Measurements from ENCODE around the gene UTS2. TPM values are rescaled to one million over a fixed set of nuclear protein-coding genes. Genes with fewer than 3 reads are reported as not detected.

The UTS2 gene
- total and polyA plus RNA-seq, 2 of the 8 experiments (the other 6 are each of a cell fraction or from before 2014, with no cell fraction given): not detected

DNA sequence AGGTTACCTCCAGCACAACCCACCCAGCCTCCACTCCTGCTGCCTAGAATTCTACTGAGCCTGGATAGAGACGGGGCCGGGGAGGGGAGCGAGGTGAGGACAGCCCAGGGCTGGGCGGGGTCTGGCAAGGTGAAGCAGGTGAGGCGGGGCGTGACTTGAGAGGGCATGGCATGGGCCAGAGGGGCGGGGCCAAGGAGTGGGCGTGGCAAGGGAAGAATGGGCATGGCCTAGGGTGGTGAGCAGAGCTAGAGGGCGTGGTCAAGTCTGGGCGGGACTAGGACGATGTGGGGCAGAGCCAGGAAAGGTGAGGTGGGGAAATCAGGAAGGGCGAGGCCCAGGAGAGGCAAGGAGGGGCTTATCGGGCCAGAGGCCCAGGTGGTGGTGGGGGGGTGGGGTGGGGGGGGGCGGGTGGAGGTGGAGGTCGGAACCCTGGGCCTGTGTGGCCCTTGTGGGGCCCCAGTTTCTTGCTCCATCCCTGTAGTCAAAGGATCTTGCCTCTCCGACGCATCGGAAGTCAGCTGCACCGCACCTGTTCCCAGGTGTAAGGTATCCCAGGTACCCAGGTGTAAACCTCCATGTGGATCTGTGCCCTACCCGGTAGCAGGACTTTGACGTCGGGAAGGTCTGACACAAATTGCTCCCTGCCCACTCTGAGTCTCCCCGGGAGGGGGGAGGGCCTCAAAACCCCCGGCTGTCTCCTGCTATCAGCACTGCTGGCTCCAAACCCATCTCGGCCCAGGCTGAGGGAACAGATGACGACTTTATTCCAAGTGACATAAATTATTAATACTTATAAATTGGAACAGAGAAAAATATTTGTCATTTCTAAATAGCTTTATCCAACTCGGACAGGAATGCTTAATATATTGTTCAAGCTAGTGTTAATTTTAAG lies 32.9 kb upstream of the UTS2 start:
- H3K4me2 ChIP-seq (ENCODE audit: insufficient read depth in 1 of 2, low read depth in 2 of 2, low read length in 2 of 2): peak overlapping the region; percentile 11 to 20; a peak in 2 of 4 replicates

More for the DNA sequence above, 32.9 kb upstream of the UTS2 start:
- no peak overlapping the region for H3K27ac ChIP-seq (ENCODE audit: low read depth, low read length)
- H3K4ac ChIP-seq (replicated peaks; ENCODE audit: insufficient read length, low read depth, low read length): no peak overlapping the region
- H3K9ac ChIP-seq (replicated peaks in 1 of 4; ENCODE audit: extremely low read depth in 1 of 4, low read depth in 3 of 4, low read length in 3 of 4): no peak overlapping the region
- peak overlapping the region in 1 of 4 experiments; percentile 33; a peak in 2 of 8 replicates for H3K4me3 ChIP-seq (ENCODE audit: extremely low read depth in 1 of 4, insufficient read depth in 2 of 4, low read depth in 3 of 4, low read length in 4 of 4)
- no peak overlapping the region for H2BK15ac ChIP-seq (ENCODE audit: low read length)
- ChIA-PET CTCF (ENCODE audit: partially characterized antibody) (interaction anchor here (0.5 to 1.5 kb wide), 5 partner anchors 8 to 128 kb away, joined by 3 to 5 read pairs (median 3); no protein-coding TSS in a partner anchor), POLR2A (ENCODE audit: partially characterized antibody) (interaction anchor here (0.5 to 0.6 kb wide), 2 partner anchors 12 to 17 kb away, joined by 3 to 4 read pairs; no protein-coding TSS in a partner anchor)
- H2AFZ ChIP-seq (ENCODE audit: low read length): no peak overlapping the region
- TF ChIP-seq TCF12 (IDR thresholded peaks at IDR 0.05; ENCODE audit: low read depth, low read length) (0 out of 2 replicates have a peak, but pooled peaks have one; percentile 20), GABPA (IDR thresholded peaks at IDR 0.05; ENCODE audit: borderline replicate concordance, insufficient read depth, low read length) (no peak)
- TF ChIP-seq, protein P1, sequence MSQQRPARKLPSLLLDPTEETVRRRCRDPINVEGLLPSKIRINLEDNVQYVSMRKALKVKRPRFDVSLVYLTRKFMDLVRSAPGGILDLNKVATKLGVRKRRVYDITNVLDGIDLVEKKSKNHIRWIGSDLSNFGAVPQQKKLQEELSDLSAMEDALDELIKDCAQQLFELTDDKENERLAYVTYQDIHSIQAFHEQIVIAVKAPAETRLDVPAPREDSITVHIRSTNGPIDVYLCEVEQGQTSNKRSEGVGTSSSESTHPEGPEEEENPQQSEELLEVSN (IDR thresholded peaks at IDR 0.05): peak; percentile 19; the same call in 1 of the 2 replicates
- no peak overlapping the region for H3K56ac ChIP-seq (replicated peaks; ENCODE audit: insufficient read length, low read depth, low read length)
- no peaks in the 10 kb centered on the region for H3K79me2 ChIP-seq (ENCODE audit: control insufficient read depth in 1 of 2, insufficient read depth in 2 of 2, low read length in 2 of 2)
- FAIRE-seq: peak; percentile 58
- H3K18ac ChIP-seq (ENCODE audit: extremely low read depth, low read length): no peak overlapping the region
- H3K79me1 ChIP-seq (ENCODE audit: low read depth, low read length): no peaks in the 10 kb centered on the region
- no peak overlapping the region for H2AK5ac ChIP-seq (ENCODE audit: low read depth, low read length)
- H3K23ac ChIP-seq (ENCODE audit: insufficient read length): no peak overlapping the region
- no peak overlapping the region for H2BK120ac ChIP-seq (replicated peaks; ENCODE audit: low read depth, low read length)
- H2BK20ac ChIP-seq (ENCODE audit: low read length): no peak overlapping the region
- H3K36me3 ChIP-seq (ENCODE audit: control insufficient read depth in 2 of 4, insufficient read depth in 4 of 4, low read length in 3 of 4): no peaks in the 10 kb centered on the region
- peaks cover 6% of the 10 kb centered on the region; the same call in 1 of the 2 replicates for H3K23me2 ChIP-seq (ENCODE audit: low read depth, low read length)
- 60% methylated on average over 19 of the region's 27 CpGs; no CpG with 5 or more reads in 1 of the 2 experiments for WGBS, 2 experiments (ENCODE audit: extremely low coverage in 1 of 2, insufficient coverage in 1 of 2, insufficient read length in 1 of 2, insufficient replicate concordance in 2 of 2, low coverage in 1 of 2, low lambda C conversion rate in 2 of 2, missing lambda C conversion rate in 1 of 2)
- peak; percentile 97 to 100 for DNase-seq (ENCODE audit: low read depth in 1 of 2, low spot score in 2 of 2)
- no peak overlapping the region for H4K91ac ChIP-seq (replicated peaks; ENCODE audit: insufficient read length, low read length)
- H3K9me3 ChIP-seq (ENCODE audit: insufficient read depth in 2 of 2, low read depth in 1 of 2, low read length in 1 of 2): no peaks in the 10 kb centered on the region; a peak in 1 of 4 replicates
- peaks cover 0 to 3% of the 10 kb centered on the region in 2 experiments for H4K20me1 ChIP-seq (replicated peaks in 1 of 2; ENCODE audit: control insufficient read depth in 1 of 2, insufficient read depth in 2 of 2, low read length in 2 of 2)
- no peak overlapping the region for H3K14ac ChIP-seq (ENCODE audit: insufficient read length)
- H4K5ac ChIP-seq (ENCODE audit: insufficient read length, low read depth, low read length): no peak overlapping the region
- H4K8ac ChIP-seq (ENCODE audit: extremely low read depth, insufficient read depth, low read length): peak overlapping the region; percentile 71; the same call in 1 of the 2 replicates
- no peaks in the 10 kb centered on the region for H3K27me3 ChIP-seq (replicated peaks in 1 of 4; ENCODE audit: control insufficient read depth in 3 of 4, extremely low read depth in 1 of 4, insufficient read depth in 3 of 4, low read length in 3 of 4)
- H2BK5ac ChIP-seq (ENCODE audit: low read depth, low read length): no peak overlapping the region
- no peak overlapping the region for H2BK12ac ChIP-seq (ENCODE audit: low read depth, low read length)
- peaks cover 0 to 3% (median 0%) of the 10 kb centered on the region in 4 experiments; a peak in 2 of 7 replicates for H3K4me1 ChIP-seq (replicated peaks in 1 of 4; ENCODE audit: control insufficient read depth in 3 of 4, insufficient read depth in 4 of 4, low read length in 3 of 4)
